HG02970 (cell line): Measurements from ENCODE around the gene ZNF69.
"Not testable (repeated sequence)": the region's sequence is repeated elsewhere in the genome, so short reads cannot be mapped to it uniquely, and the experiment has no call there.

Experiments
- ATAC-seq: cut with Tn5 transposase; IDR thresholded peaks from one replicate; pipeline ENCODE4 v1.9.1; 2021; ENCODE audit warnings: mild to moderate bottlenecking, moderate library complexity, moderate number of reproducible peaks; ENCODE audit not compliant: unreplicated experiment, low FRiP score

Gene ZNF69

GRCh38 chr19:11890634-11891033 is 3.1 kb downstream of the ZNF69 start:
- no peak for ATAC-seq

- ATAC-seq: no peak
These were observed 7.3 kb downstream of the ZNF69 start for GRCh38 chr19:11894851-11895250.

DNA sequence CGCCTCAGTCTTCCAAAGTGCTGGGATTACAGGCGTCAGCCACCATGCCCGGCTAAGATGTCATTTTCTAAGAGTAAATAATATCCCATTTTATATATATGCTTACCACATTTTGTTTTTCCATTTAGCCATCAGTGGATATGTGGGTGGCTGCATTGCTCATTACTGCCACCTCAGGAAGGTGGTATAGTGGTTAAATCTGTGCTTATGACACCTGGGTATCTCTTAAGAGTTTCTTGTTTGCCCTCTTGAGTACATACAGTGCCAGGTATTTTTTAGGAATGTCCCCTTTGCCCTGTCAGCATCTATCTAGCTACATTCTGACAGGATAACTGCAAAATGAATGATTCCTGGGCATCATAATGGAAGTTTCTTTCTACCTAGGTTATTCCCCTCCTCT is 14.6 kb downstream of the ZNF69 start:
- ATAC-seq: no peak

- no peak for ATAC-seq
These were observed 18.3 kb downstream of the ZNF69 start for GRCh38 chr19:11905928-11906327.

GRCh38 chr19:11911937-11912336 is 24.4 kb downstream of the ZNF69 start:
- ATAC-seq: not testable (repeated sequence)

- ATAC-seq: not testable (repeated sequence)
These were observed 27.0 kb downstream of the ZNF69 start for GRCh38 chr19:11914417-11915051.

DNA sequence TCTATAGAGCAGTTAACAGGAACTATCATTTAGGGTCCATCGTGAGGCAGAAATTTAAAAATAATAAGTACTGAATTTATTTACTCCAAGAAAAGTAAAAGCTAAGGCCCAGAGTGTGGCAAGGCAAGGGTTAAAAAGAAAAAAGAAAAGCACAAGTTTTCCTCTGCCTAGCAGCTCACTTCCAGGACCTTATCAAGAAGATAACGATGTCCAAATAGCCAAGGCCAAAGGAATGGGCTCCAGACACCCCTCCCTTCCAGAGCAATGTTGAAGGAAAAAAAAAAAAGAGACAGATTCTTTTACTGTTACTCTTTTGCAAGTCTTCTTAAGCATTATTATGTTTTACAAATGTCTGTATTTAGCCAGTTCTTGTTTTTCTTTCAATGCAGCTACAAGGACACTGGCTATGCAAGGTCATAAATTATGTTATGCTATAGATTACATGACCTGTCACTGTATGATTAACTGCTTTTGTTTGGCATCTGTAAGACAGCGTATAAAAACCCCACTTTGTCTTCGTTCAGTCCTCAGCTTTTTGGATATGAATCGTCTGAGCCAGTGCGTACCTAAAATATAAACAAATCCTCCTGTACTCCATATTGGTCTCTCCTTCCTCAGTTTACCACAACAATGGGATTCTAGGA is 34.4 kb downstream of the ZNF69 start:
- ATAC-seq: no peak

- peak; percentile 85 for ATAC-seq
These were observed 37.5 kb downstream of the ZNF69 start, which contains the start of gene ZNF700 for GRCh38 chr19:11924886-11925650. TSS of gene ZNF700 (plus strand) at chr19:11925107. CDS start at chr19:11925211, 104 bp downstream.

DNA sequence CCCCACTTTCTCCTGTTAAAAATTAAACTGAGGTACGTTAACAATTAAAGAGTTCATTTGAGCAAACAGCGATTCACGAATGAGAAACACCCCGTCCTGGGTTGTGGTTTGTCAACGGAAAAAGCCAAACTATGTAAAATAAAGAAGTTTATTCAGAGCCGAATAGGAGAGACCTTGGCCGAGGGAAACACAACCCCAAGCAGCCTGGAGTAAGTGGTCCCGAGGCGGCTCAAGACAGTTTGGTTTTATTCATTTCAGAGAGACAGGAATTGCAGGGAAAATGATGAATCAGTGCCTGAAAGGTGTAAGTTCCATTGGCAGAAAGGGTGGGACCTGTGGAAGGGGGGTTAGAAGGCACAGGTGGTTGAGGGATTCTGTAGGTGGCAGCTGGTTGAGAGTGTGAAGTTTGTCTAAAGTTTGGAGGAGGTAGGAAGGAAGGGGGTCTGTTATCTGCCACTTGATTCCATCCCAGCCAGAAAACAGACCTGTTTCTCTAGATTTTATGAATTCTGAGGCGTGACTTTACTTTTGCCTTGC is 38.1 kb downstream of the ZNF69 start:
- ATAC-seq: not testable (repeated sequence)

- no peak for ATAC-seq
These were observed 39.6 kb downstream of the ZNF69 start for GRCh38 chr19:11927227-11927626.

DNA sequence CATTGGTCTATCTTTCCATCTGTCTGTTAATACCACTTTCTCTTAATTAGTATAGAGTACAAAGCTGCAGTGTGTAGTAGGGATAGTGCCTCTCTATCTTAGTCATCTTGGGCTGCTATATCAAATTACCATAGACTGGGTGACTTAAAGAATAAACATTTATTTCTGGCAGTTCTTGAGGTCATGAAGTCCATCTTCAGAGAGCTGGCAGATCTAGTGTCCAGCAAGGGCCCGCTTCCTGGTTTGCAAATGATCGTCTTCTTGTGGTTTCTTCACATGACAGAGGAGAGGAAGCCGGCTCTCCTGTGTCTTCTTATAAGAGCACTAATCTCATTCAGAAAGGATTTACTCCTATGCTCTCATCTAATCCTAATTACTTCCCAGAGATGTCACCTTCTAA is 43.5 kb downstream of the ZNF69 start:
- ATAC-seq: no peak

- no peak for ATAC-seq
These were observed 43.9 kb downstream of the ZNF69 start for GRCh38 chr19:11931513-11931912.

GRCh38 chr19:11935829-11936228 is 48.2 kb downstream of the ZNF69 start:
- ATAC-seq: not testable (repeated sequence)

- ATAC-seq: not testable (repeated sequence)
These were observed 50.8 kb downstream of the ZNF69 start for GRCh38 chr19:11938383-11938782.

GRCh38 chr19:11941361-11941887 is 53.8 kb downstream of the ZNF69 start:
- not testable (repeated sequence) for ATAC-seq

DNA sequence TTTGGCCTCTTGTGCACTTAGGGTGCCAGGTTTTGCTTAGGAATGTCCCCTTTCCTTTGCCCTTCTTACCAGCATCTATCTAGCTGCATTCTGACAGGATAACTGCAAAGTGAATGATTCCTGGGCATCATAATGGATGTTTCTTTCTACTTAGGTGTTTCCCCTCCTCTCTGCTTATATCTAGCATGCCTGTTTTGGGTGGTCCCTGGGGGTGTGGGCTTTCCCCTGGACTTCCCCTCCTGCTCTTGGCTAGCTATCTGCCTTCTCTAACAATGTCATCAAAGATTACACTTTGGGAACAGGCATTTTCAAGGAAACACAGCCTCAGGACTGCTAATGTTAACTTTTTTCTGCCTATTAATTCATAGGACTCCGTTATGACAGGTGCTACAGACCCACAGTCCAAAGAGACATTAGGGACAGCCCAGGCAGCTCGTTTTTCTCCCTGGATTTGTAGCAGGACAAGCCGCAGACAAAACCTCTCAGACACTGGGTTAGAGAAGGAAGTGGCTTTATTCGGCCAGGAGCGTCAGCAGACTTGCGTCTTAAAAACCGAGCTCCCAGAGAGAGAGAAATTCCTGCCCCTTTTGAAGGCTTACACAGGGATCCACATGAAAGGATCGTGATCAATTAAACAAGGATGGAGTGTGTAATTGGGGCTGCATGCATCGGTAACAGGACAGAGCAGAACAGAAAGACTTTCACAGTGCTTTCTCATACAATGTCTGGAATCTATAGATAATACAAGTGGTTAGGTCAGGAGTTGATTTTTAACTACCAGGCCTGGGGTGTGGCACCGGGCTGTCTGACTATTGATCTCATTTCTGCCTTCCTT is 54.6 kb downstream of the ZNF69 start:
- no peak for ATAC-seq

- ATAC-seq: no peak
These were observed 55.2 kb downstream of the ZNF69 start for GRCh38 chr19:11942843-11943108.

GRCh38 chr19:11944656-11945055 is 57.1 kb downstream of the ZNF69 start:
- no peak for ATAC-seq

DNA sequence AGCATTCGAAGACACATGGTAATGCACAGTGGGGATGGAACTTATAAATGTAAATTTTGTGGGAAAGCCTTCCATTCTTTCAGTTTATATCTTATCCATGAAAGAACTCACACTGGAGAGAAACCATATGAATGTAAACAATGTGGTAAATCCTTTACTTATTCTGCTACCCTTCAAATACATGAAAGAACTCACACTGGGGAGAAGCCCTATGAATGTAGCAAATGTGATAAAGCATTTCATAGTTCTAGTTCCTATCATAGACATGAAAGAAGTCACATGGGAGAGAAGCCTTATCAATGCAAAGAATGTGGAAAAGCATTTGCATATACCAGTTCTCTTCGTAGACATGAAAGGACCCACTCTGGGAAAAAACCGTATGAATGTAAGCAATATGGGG is 61.1 kb downstream of the ZNF69 start:
- no peak for ATAC-seq

DNA sequence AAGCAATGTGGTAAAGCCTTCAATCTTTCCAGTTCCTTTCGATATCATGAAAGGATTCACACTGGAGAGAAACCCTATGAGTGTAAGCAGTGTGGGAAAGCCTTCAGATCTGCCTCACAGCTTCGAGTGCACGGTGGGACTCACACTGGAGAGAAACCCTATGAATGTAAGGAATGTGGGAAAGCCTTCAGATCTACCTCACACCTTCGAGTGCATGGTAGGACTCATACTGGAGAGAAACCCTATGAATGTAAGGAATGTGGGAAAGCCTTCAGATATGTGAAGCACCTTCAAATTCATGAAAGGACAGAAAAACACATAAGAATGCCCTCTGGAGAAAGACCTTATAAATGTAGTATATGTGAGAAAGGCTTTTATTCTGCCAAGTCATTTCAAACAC is 61.6 kb downstream of the ZNF69 start:
- no peak for ATAC-seq
